ENCODE measurements around the gene LCN10.

DNA sequence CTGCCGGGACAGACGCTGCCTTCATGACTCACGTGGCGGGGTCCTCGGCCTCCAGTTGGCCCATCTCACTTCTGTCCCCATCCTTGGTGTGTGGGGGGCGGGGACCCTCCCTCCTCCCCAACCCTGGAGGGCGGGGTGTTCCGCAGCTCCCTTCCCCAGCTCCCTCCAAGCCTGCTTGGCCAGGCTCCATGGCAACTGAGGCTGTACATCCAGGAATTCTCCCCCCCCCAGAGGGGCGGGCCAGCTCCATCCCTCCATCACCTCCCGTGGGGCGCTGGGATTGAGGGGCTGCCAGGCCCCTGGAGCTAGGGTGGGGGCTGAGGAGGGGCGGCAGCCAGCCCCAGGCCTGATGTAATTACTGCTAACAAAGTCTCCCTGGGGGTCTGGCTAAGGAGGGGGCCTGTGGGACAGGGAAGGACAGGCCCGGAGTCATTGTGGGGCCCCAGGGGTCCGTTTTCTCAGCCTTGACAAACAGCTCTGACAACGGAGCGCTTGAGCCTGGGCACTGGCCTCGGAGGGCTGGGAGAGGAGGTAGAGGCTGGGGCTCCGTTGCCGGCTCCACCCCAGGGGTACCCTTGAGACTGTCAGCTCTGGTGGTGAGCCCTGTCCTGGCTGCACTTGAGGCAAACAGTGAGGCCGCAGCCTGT, 22.4 kb downstream of the LCN10 start:
- TF ChIP-seq, protein P1, sequence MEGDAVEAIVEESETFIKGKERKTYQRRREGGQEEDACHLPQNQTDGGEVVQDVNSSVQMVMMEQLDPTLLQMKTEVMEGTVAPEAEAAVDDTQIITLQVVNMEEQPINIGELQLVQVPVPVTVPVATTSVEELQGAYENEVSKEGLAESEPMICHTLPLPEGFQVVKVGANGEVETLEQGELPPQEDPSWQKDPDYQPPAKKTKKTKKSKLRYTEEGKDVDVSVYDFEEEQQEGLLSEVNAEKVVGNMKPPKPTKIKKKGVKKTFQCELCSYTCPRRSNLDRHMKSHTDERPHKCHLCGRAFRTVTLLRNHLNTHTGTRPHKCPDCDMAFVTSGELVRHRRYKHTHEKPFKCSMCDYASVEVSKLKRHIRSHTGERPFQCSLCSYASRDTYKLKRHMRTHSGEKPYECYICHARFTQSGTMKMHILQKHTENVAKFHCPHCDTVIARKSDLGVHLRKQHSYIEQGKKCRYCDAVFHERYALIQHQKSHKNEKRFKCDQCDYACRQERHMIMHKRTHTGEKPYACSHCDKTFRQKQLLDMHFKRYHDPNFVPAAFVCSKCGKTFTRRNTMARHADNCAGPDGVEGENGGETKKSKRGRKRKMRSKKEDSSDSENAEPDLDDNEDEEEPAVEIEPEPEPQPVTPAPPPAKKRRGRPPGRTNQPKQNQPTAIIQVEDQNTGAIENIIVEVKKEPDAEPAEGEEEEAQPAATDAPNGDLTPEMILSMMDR (IDR thresholded peaks at IDR 0.05; ENCODE audit: low read depth, low read length): no peak
- no peak for TF ChIP-seq EZH2phosphoT487 (IDR thresholded peaks at IDR 0.05; ENCODE audit: low read depth)

Data from OCI-LY3 (cell line).